ENCODE data around the gene RNF212.

Gene RNF212

DNA sequence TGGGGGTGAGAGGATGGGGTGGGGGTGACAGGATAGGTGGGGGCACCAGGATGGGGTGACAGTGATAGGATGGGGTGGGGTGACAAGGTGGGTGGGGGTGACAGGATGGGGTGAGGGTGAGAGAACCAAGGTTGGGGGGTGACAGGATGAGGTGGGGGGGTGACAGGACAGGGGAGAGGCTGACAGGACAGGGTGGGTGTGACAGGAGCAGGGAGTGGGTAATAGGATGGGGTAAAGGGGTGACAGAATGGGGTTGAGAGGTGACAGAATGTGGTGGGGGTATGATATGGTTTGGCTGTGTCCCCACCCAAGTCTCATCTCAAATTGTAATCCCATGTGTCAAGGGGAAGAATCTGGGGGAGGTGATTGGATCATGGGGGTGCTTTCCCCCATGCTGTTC lies 26.0 kb downstream of the RNF212 start:
- no peak for DNase-seq

DNA sequence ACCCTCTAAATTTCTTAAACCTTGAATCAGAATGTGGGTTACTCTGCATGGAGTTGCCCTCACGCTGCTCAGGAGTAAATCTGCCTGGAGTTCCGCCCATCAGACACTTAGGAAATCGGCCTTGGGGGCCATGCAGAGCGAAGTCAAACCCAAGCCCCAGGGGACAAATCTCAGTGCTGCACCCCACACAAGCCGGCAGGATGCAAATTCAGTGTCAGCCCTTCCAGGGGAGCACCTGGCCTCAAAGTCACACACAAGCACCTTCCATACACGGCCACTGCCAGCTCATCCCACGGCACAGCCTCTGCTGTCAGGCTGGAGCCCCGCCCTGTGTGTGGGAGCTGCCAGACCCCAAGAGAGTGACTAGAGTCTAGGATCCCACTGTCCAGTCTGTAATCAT lies 27.4 kb downstream of the RNF212 start:
- DNase-seq, result no peak

GRCh38 chr4:1085404-1085799 lies 28.0 kb downstream of the RNF212 start:
- DNase-seq, result no peak

GRCh38 chr4:1084796-1085403 lies 28.5 kb downstream of the RNF212 start:
- DNase-seq, result no peak

DNA sequence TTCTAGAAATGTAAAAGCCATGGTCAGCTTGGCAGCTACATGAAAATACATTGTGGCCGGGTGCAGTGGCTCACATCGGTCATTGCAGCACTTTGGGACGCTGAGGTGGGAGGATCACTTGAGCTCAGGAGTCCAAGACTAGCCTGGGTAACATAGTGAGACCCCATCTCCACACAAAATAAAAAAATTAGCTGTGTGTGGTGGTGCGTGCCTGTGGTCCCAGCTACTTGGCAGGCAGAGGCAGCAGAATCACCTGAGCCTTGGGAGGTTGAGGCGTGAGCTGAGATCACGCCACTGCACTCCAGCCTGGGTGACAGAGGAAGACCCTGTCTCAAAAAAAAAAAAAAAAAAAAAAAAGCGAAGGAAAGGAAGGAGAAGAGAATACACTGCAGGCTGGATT lies 29.0 kb downstream of the RNF212 start:
- DNase-seq, result no peak

DNA sequence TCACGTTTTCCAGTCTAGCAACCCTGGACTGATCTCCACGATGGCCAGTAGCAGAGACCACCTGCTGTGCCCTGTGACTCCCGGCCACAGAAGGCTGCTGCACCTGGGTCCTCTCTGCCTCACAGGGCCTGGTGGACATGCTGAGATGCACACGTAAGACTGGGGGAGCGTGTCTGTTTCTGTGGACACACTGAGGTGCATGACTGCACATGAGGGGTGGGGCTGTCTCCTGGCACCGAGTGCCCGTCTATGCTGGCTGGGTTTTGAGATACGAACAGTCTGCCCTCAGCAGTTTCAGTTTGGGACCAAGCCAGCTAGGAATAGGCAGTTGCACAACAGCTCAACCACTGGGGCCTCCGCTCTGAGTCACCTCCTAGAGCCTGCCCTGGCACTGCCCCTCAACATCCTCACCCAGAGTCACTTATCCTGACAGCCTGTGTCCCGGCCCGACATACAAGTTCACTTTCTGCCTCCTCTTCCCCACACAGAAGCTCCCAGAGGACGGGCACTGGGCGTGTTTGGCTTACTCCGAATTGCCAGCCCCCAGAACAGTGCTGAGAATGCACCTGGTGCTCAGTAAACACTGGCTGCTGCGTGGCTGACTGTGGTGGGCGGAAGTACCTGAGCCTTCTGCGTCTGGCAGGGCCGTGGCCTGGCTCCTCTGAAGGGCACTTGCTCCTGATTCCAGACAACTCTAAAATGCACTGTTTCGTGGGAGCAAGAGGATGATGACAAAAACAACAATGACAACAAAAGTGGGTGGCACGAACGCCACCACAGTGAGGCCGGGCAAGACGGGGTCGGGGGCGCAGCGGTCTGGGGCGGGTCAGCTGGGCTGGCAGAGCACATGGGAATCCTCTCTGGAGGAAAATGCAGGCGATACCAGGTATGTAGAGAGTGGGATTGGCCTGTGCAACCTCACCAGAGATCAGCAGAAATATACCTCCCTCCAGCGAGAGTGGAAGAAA lies 30.9 kb downstream of the RNF212 start:
- no peak for DNase-seq

GRCh38 chr4:1081689-1082040 lies 31.7 kb downstream of the RNF212 start:
- DNase-seq, result no peak

- no peak for DNase-seq
Observed at GRCh38 chr4:1080961-1081688, 32.2 kb downstream of the RNF212 start.

- DNase-seq, result no peak
Observed at GRCh38 chr4:1080432-1080831, 32.9 kb downstream of the RNF212 start.

DNA sequence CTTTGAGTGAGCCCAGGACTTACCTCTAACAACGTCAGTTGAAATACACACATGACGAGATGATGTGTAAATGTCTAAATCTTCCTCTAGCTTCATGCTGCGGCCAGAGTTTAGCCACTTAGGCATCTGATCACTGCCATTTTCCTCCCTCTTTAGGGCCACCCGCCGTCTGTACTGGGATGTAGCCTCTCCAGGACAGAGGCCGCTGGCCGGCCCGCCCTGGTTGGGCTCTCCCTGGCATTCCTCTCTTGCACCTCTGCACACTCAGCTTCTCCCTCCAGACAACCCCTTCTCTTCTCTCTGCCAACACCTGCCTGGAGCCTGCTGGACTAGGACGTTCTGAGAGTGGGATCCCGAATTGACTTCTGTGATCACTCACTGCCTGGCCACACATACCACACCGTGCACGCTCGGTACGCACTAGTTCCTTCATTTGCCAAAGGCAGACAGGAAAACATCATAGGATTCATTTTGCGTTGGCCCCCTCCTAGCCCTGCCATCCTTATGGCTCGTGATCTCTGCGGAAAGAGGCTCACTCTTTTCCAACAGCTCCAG lies 33.6 kb downstream of the RNF212 start:
- no peak for DNase-seq

GRCh38 chr4:1078490-1078889 lies 34.9 kb downstream of the RNF212 start:
- DNase-seq, result no peak

DNA sequence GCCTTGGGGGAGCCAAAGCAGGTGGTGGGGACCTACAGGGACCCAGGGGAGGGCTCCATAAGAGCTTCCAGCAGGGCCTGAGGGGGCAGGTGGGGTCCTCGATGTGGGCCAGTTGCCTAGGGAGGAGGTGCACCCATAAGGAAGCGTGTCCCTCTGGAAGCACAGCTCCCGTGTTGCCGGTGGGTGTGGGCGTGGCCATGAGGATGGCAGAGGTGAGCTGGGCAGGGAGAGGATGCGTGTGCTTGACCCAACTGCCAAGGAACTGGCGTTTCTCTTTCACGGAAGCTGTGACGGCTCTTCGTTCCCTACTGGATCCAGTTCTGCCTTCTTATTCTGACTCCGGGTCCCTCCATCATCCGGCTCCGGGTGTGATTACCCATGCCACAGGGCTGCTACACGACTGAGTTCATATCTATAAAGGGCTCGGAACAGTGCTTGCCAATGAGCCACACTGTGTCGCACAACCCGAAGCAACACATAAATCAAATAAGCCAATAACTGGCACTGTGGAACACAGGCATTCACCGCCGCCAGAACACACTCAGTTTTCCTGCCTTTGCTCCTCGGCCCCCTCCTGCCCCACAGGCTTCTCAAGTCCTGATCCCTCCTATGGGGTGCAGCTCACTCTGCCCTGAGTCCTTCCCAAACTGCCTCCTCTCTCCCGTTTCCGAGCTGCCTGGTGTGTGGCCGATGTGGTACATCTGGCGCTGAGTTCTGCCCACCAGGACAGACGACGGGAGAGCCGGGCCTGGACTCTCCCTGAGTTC lies 35.5 kb downstream of the RNF212 start:
- no peak for DNase-seq

- DNase-seq, result no peak
Observed at GRCh38 chr4:1075809-1076699, 37.3 kb downstream of the RNF212 start.

DNA sequence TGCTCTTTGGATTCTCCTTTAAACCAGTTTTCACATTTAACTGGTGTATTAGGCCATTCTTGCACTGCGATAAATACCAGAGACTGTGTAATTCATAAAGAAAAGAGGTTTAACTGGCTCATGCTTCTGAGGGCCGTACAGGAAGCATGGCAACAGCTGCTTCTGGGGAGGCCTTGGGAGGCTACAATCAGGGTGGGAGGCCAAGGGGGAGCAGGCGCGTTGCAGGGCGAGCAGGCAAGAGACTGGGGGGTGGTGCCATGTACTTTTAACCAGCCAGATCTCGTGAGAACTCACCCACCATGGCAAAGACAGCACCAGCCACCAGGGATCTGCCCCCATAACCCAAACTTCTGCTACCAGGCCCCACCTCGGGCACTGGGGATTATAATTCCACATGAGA lies 38.1 kb downstream of the RNF212 start:
- no peak for DNase-seq

GRCh38 chr4:1074077-1074476 lies 39.3 kb downstream of the RNF212 start:
- no peak for DNase-seq

DNA sequence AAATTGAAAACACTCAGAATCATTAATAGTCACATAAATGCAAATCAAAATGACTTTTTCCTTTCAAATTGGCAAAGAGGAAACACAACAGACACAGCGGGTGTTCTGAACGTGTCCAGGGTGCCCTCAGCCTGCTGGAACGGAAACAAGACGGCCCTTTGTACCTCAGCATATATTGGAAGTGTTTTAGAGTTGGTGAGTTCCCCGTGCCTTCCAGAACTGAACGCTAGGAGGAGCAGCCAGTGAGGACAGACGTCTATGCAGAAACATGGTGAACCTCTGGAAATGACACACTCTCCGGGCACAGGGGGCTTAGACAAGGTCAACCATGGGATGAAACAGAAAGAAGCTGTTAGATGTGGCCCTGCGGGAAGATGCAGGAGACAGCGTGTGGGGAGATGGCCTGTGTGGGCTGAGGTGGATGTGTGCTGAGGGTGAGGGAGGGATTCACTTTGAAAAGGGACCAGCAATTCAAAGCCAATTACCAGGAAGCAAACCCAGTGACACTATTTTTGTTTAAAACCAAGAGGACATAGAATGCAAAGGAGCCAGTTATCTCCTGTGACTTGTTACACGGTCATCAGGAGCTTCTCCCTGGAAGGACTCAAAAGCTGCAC lies 40.4 kb downstream of the RNF212 start:
- DNase-seq, result peak; percentile 76

DNA sequence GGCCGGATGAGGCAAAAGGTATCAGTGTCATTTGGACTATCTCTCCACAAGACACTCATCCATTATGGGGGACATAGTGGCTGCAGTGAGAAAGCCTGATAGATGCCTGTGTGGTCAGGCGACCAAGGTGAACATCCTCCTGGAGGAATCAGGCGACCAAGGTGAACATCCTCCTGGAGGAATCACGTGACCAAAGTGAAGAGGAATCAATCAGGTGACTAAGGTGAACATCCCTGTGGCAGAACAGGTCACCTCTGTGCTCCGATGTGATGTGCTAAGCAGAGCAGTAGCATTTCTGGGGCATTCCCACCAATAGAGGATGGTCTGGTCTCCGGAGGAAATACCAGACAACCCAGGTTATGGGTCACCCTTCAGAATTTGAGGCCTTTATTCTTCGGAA lies 44.0 kb downstream of the RNF212 start:
- DNase-seq, result no peak

DNA sequence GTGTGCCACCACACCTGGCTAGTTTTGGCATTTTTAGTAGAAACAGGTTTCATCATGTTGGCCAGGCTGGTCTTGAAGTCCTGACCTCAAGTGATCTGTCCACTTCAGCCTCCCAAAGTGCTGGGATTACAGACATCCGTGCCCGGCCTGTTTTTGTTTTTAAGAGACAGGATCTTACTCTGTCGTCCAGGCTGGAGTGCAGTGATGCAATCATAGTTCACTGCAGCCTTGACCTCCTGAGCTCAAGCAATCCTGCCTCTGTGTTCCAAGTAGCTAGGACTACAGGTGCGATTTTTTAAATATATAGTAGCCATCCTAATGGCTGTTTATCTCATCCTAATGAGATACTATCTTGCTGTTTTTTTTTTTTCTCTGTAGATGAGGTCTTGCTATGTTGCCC lies 47.6 kb downstream of the RNF212 start:
- DNase-seq, result no peak

- no peak for DNase-seq
Observed at GRCh38 chr4:1062419-1062818, 50.9 kb downstream of the RNF212 start.

GRCh38 chr4:1061760-1062159 lies 51.6 kb downstream of the RNF212 start:
- no peak for DNase-seq

GRCh38 chr4:1061056-1061700 lies 52.2 kb downstream of the RNF212 start:
- no peak for DNase-seq
